Mesangial cell (primary cell): Measurements from ENCODE around the gene BMS1. TPM values are rescaled to one million over a fixed set of nuclear protein-coding genes. Genes with fewer than 3 reads are reported as not detected.

Experiments used
- total RNA-seq: library from RNA; depleted of rRNA; stranded (reverse); fragments of >200 nt; gene quantifications from 2 replicates; pipeline ENCODE4 v1.2.3, GENCODE V29; 2015

BMS1 gene
- total RNA-seq = 8.0 and 12.4 TPM in 2 replicates

GRCh38 chr10:42782446-42783180 is at the start of gene BMS1:
TSS of gene BMS1 (plus strand) at chr10:42782795. CDS start at chr10:42784395, 1,600 bp downstream.

Other genes starting within 250 kb of the BMS1 start
- gene ZNF33B, start 144.2 kb upstream of the BMS1 start, total RNA-seq = 3.6 and 11.3 TPM in 2 replicates